Transverse colon (tissue), 3 donors: Measurements from ENCODE around the gene VSTM4.

ENCODE experiments used
- EP300 ChIP-seq: sonication (generic); formaldehyde crosslinking; IDR thresholded peaks from one replicate; pipeline ENCODE4 v1.6.1; 2017; ENCODE audit warnings: antibody characterized with exemption, low read depth
- POLR2A ChIP-seq: fragments of 450-650 bp; IDR thresholded peaks from one replicate; pipeline ENCODE4 v1.6.1; 2016; ENCODE audit warnings: antibody characterized with exemption, mild to moderate bottlenecking, moderate library complexity
- TF ChIP-seq, protein P1 (sequence below), 5 experiments: fragments of 200-600 bp in 3 of 5; fragments of 450-650 bp in 2 of 5; sonication (generic) in 3 of 5; IDR thresholded peaks; 1 replicate in 2 of 5; 2 replicates in 3 of 5; pipeline ENCODE4 v1.5.1; 2016 to 2017; ENCODE audit warnings: antibody characterized with exemption in 5 of 5, inconsistent platforms in 3 of 5, mild to moderate bottlenecking in 2 of 5, moderate library complexity in 1 of 5

DNA sequence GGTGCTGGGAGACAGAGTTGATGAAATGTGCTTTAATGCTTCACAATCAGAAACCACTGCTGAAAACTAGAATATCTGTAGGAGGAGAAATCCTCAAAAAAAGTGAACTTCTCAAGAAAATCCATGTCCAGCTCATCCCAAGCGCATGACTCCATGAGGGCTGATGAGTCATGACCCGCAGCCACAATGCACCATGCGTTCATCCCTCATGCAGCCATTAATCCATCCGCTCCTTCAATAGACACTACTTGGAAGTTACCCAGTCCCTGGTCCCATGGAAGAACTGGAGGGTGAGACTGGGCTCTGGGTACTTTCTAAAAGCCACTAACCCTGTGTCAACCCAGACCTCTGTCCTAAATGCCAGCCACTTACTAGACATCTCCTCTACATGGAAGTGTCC is 48.4 kb upstream of the VSTM4 start:
- TF ChIP-seq, protein P1, sequence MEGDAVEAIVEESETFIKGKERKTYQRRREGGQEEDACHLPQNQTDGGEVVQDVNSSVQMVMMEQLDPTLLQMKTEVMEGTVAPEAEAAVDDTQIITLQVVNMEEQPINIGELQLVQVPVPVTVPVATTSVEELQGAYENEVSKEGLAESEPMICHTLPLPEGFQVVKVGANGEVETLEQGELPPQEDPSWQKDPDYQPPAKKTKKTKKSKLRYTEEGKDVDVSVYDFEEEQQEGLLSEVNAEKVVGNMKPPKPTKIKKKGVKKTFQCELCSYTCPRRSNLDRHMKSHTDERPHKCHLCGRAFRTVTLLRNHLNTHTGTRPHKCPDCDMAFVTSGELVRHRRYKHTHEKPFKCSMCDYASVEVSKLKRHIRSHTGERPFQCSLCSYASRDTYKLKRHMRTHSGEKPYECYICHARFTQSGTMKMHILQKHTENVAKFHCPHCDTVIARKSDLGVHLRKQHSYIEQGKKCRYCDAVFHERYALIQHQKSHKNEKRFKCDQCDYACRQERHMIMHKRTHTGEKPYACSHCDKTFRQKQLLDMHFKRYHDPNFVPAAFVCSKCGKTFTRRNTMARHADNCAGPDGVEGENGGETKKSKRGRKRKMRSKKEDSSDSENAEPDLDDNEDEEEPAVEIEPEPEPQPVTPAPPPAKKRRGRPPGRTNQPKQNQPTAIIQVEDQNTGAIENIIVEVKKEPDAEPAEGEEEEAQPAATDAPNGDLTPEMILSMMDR (IDR thresholded peaks at IDR 0.05) = no peak
- no peak for TF ChIP-seq POLR2A
- no peak for TF ChIP-seq EP300
